CD14-positive monocyte (primary cell): ENCODE results near the gene BCAS4. TPM values are rescaled to one million over a fixed set of nuclear protein-coding genes. Genes with fewer than 3 reads are reported as not detected.
"Not testable (repeated sequence)": the region's sequence is repeated elsewhere in the genome, so short reads cannot be mapped to it uniquely, and the experiment has no call there.

Experiments used
- DNase-seq, 3 donors: peaks; one replicate each; pipeline ENCODE4 v3.0.0-alpha.2; 2011 to 2022
- H2AFZ ChIP-seq: 2 replicates; pipeline ENCODE4 v1.6.0; 2012; ENCODE audit warnings: mild to moderate bottlenecking, low read depth, low read length, inconsistent platforms; ENCODE audit not compliant: insufficient read depth, poor library complexity, severe bottlenecking
- H3K27ac ChIP-seq, 2 donors: 1 replicate in 1 of 2; 2 replicates in 1 of 2; pipeline ENCODE4 v1.5.1; 2012 to 2013; ENCODE audit warnings: low read length in 2 of 2, control low read depth in 1 of 2, inconsistent platforms in 1 of 2, low read depth in 1 of 2, mild to moderate bottlenecking in 1 of 2
- H3K27me3 ChIP-seq, 2 donors: one replicate each; pipeline versions ENCODE4 v1.6.0 to v1.6.1; 2011 to 2013; ENCODE audit warnings: low read length in 2 of 2; ENCODE audit not compliant: control insufficient read depth in 2 of 2, insufficient read depth in 2 of 2
- H3K36me3 ChIP-seq, 2 donors: replicated peaks in 1 of 2; 1 replicate in 1 of 2; 2 replicates in 1 of 2; pipeline versions ENCODE4 v1.5.1 to v1.6.1; 2012 to 2013; ENCODE audit warnings: low read length in 2 of 2, control low read depth in 1 of 2, inconsistent platforms in 1 of 2, mild to moderate bottlenecking in 1 of 2; ENCODE audit not compliant: insufficient read depth in 2 of 2, control insufficient read depth in 1 of 2
- H3K4me1 ChIP-seq, 2 donors: 1 replicate in 1 of 2; 2 replicates in 1 of 2; pipeline versions ENCODE4 v1.5.1 to v1.6.1; 2012 to 2013; ENCODE audit warnings: low read length in 2 of 2, control low read depth in 1 of 2, inconsistent platforms in 1 of 2, mild to moderate bottlenecking in 1 of 2, moderate library complexity in 1 of 2; ENCODE audit not compliant: insufficient read depth in 2 of 2, control insufficient read depth in 1 of 2
- H3K4me2 ChIP-seq: replicated peaks from 2 replicates; pipeline ENCODE3; 2012; ENCODE audit warnings: low read length, moderate library complexity, mild to moderate bottlenecking; ENCODE audit not compliant: poor library complexity, severe bottlenecking; ENCODE audit errors: extremely low read depth
- H3K4me3 ChIP-seq, 3 experiments: fragments of 200-600 bp in 1 of 3; sonication (generic) in 1 of 3; replicated peaks in 1 of 3; 1 replicate in 2 of 3; 2 replicates in 1 of 3; pipeline ENCODE4 v1.5.1; 2011 to 2013; ENCODE audit warnings: low read length in 3 of 3, mild to moderate bottlenecking in 3 of 3, control low read depth in 2 of 3, low read depth in 2 of 3, inconsistent platforms in 1 of 3, moderate library complexity in 1 of 3
- H3K79me2 ChIP-seq: 2 replicates; pipeline ENCODE4 v1.6.0; 2012; ENCODE audit warnings: mild to moderate bottlenecking, control low read depth, inconsistent platforms, low read length, moderate library complexity; ENCODE audit not compliant: insufficient read depth
- H3K9ac ChIP-seq: 2 replicates; pipeline ENCODE4 v1.6.0; 2017; ENCODE audit warnings: low read length, mild to moderate bottlenecking; ENCODE audit not compliant: insufficient read depth, poor library complexity, severe bottlenecking
- H3K9me3 ChIP-seq, 2 donors: replicated peaks in 1 of 2; 1 replicate in 1 of 2; 2 replicates in 1 of 2; pipeline versions ENCODE4 v1.5.1 to v1.6.1; 2012 to 2013; ENCODE audit warnings: low read length in 2 of 2, control low read depth in 1 of 2; ENCODE audit not compliant: control insufficient read depth in 1 of 2, insufficient read depth in 1 of 2
- H4K20me1 ChIP-seq: 2 replicates; pipeline ENCODE4 v1.6.0; 2012; ENCODE audit warnings: mild to moderate bottlenecking, low read length, control low read depth, moderate library complexity; ENCODE audit not compliant: insufficient read depth
- H3K27ac Mint-ChIP-seq, 7 donors: one replicate each; pipeline ENCODE4 v1.8.0; 2020; ENCODE audit warnings: mild to moderate bottlenecking in 7 of 7, mixed read lengths in 7 of 7, moderate library complexity in 6 of 7, inconsistent platforms in 2 of 7
- H3K27me3 Mint-ChIP-seq, 3 donors: one replicate each; pipeline ENCODE4 v1.8.0; 2021 to 2022; ENCODE audit warnings: low read depth in 3 of 3, mild to moderate bottlenecking in 3 of 3, mixed read lengths in 3 of 3, moderate library complexity in 3 of 3, inconsistent platforms in 1 of 3
- H3K36me3 Mint-ChIP-seq, 2 donors: one replicate each; pipeline ENCODE4 v1.8.0; 2020; ENCODE audit warnings: mixed read lengths in 2 of 2, inconsistent platforms in 1 of 2, mild to moderate bottlenecking in 1 of 2
- H3K4me1 Mint-ChIP-seq: one replicate; pipeline ENCODE4 v1.8.0; 2020; ENCODE audit warnings: mild to moderate bottlenecking, mixed read lengths
- H3K4me3 Mint-ChIP-seq, 2 donors: one replicate each; pipeline ENCODE4 v1.8.0; 2020; ENCODE audit warnings: mild to moderate bottlenecking in 2 of 2, mixed read lengths in 2 of 2, moderate library complexity in 1 of 2
- H3K9me3 Mint-ChIP-seq, 7 donors: one replicate each; pipeline ENCODE4 v1.8.0; 2020 to 2022; ENCODE audit warnings: mixed read lengths in 7 of 7, mild to moderate bottlenecking in 6 of 7, moderate library complexity in 6 of 7, inconsistent platforms in 2 of 7
- CTCF ChIP-seq: fragments of 200-600 bp; IDR thresholded peaks from one replicate; pipeline ENCODE4 v1.8.0; 2022; ENCODE audit warnings: antibody characterized with exemption, mild to moderate bottlenecking
- WGBS: methylation state at CpG from one replicate; pipeline ENCODE4 v1.1.5; 2013; ENCODE audit warnings: missing lambda C conversion rate; ENCODE audit not compliant: insufficient coverage; 5-methylcytosine and 5-hydroxymethylcytosine counted together
- intact Hi-C, 2 donors: fragments of 100-400 bp; cut with micrococcal nuclease; formaldehyde crosslinking; loops; one replicate each; pipeline versions ENCODE4 v1.15.0 to v1.15.1; 2023
- polyA plus RNA-seq, 3 donors: library from polyadenylated mRNA; depleted of rRNA in 1 of 3; unstranded in 2 of 3; stranded (reverse) in 1 of 3; fragments of 300-500 nt in 2 of 3; fragments of >200 nt in 1 of 3; fragmentation: Illumina TruSeq in 2 of 3; gene quantifications; 1 replicate in 2 of 3; 2 replicates in 1 of 3; pipeline ENCODE4 v1.2.3, GENCODE V29; 2012 to 2021

The BCAS4 gene
- polyA plus RNA-seq, 3 donors: 0.16 to 1.0 (median 0.69) TPM

- no peak for DNase-seq
- H3K4me2 ChIP-seq: no peak overlapping the region
- Mint-ChIP-seq H3K27ac (no peak overlapping the region), H3K36me3 (no peaks in the 10 kb centered on the region), H3K27me3 (no peaks in the 10 kb centered on the region), H3K4me1 (peaks cover 6% of the 10 kb centered on the region), H3K4me3 (no peak overlapping the region), H3K9me3 (no peaks in the 10 kb centered on the region)
- no peaks in the 10 kb centered on the region for H3K27me3 ChIP-seq
- no peak for TF ChIP-seq CTCF
- no peaks in the 10 kb centered on the region for H4K20me1 ChIP-seq
- no peaks in the 10 kb centered on the region for H3K79me2 ChIP-seq
- H3K9me3 ChIP-seq: no peaks in the 10 kb centered on the region
- no CpG with 5 or more reads among the region's 3 CpGs for WGBS
- H2AFZ ChIP-seq: no peak overlapping the region
- H3K4me1 ChIP-seq: no peaks in the 10 kb centered on the region
- no peak overlapping the region for H3K9ac ChIP-seq
- H3K27ac ChIP-seq: no peak overlapping the region
- H3K36me3 ChIP-seq: no peaks in the 10 kb centered on the region
- H3K4me3 ChIP-seq: no peak overlapping the region
- intact Hi-C loops: loop anchor here in 1 of 2 donors (5.0 kb wide), 1 partner anchor 123 kb away; no protein-coding TSS in a partner anchor
These were observed 29.2 kb upstream of the BCAS4 start for GRCh38 chr20:50765674-50766073.

- H2AFZ ChIP-seq, H3K27me3 Mint-ChIP-seq, H3K9ac ChIP-seq, H3K4me1 Mint-ChIP-seq, H3K79me2 ChIP-seq, DNase-seq, H3K4me2 ChIP-seq, H3K27me3 ChIP-seq, H3K4me3 Mint-ChIP-seq, H3K36me3 ChIP-seq, H3K27ac ChIP-seq, H3K4me1 ChIP-seq, H4K20me1 ChIP-seq, H3K4me3 ChIP-seq, H3K36me3 Mint-ChIP-seq, H3K9me3 Mint-ChIP-seq, H3K9me3 ChIP-seq: not testable (repeated sequence)
- intact Hi-C loops: loop anchor here in 1 of 2 donors (5.0 kb wide), 1 partner anchor 125 kb away; no protein-coding TSS in a partner anchor
- WGBS: 100% methylated on average over 1 of the region's 10 CpGs
- peak overlapping the region in 1 of 7 donors; percentile 15 for H3K27ac Mint-ChIP-seq
These were observed 27.7 kb upstream of the BCAS4 start for GRCh38 chr20:50766955-50767809.

- not testable (repeated sequence) for H3K27me3 ChIP-seq, H3K4me1 Mint-ChIP-seq, H3K27me3 Mint-ChIP-seq, H3K4me2 ChIP-seq, H3K36me3 ChIP-seq, H3K36me3 Mint-ChIP-seq, H3K4me1 ChIP-seq, H3K4me3 Mint-ChIP-seq, H3K9me3 Mint-ChIP-seq, H2AFZ ChIP-seq, H3K27ac Mint-ChIP-seq, H3K79me2 ChIP-seq, H3K27ac ChIP-seq, H3K9ac ChIP-seq, H4K20me1 ChIP-seq, H3K4me3 ChIP-seq, H3K9me3 ChIP-seq, DNase-seq
- no CpG with 5 or more reads among the region's 7 CpGs for WGBS
- intact Hi-C loops: loop anchor here in 1 of 2 donors (5.0 kb wide), 1 partner anchor 127 kb away; no protein-coding TSS in a partner anchor
These were observed 25.9 kb upstream of the BCAS4 start for GRCh38 chr20:50768991-50769390.

GRCh38 chr20:50769551-50770085, 25.2 kb upstream of the BCAS4 start:
- H3K36me3 Mint-ChIP-seq, H3K4me1 Mint-ChIP-seq, H3K9me3 ChIP-seq, H3K79me2 ChIP-seq, H3K4me1 ChIP-seq, H4K20me1 ChIP-seq, H3K27me3 ChIP-seq, H3K27me3 Mint-ChIP-seq, H2AFZ ChIP-seq, H3K9me3 Mint-ChIP-seq, H3K27ac ChIP-seq, DNase-seq, H3K4me2 ChIP-seq, H3K27ac Mint-ChIP-seq, H3K4me3 ChIP-seq, H3K4me3 Mint-ChIP-seq, H3K9ac ChIP-seq, H3K36me3 ChIP-seq: not testable (repeated sequence)
- intact Hi-C loops: loop anchor here in 1 of 2 donors (5.0 kb wide), 1 partner anchor 127 kb away; no protein-coding TSS in a partner anchor
- 83% methylated on average over 4 of the region's 12 CpGs for WGBS
